A673 (cell line): Measurements from ENCODE around the gene MPZ. TPM values are rescaled to one million over a fixed set of nuclear protein-coding genes. Genes with fewer than 3 reads are reported as not detected.

Experiments
- BruUV-seq: library from RNA; stranded (reverse); fragments of 400-500 nt; replicated peaks from 2 replicates; lab custom pipeline; 2021; lab: Mats Ljungman, UMichigan
- CTCF ChIA-PET: fragments of 300-600 bp; sonication (Branson Sonifier 250); formaldehyde crosslinking; loops from one replicate; lab custom pipeline; 2022; ENCODE audit warnings: antibody characterized with exemption; lab: Charles Lee
- POLR2A ChIA-PET: fragments of 300-600 bp; sonication (Branson Sonifier 250); formaldehyde crosslinking; loops from one replicate; lab custom pipeline; 2022; ENCODE audit warnings: antibody characterized with exemption; ENCODE audit not compliant: low non-redundant PET; lab: Charles Lee
- DNase-seq: peaks from one replicate; pipeline ENCODE4 v3.0.0-alpha.2; 2015; ENCODE audit warnings: low spot score
- H3K27ac ChIP-seq: fragments of 200-600 bp; sonication (generic); 2 replicates; pipeline ENCODE4 v1.5.1; 2016; ENCODE audit warnings: mixed run types, low read depth, mild to moderate bottlenecking, mixed read lengths, antibody characterized with exemption, low read length; ENCODE audit not compliant: poor library complexity, severe bottlenecking
- H3K27me3 ChIP-seq: fragments of 200-600 bp; sonication (generic); replicated peaks from 2 replicates; pipeline ENCODE4 v1.6.1; 2017; ENCODE audit warnings: mixed run types, low read depth, mild to moderate bottlenecking, mixed read lengths, antibody characterized with exemption, low read length; ENCODE audit not compliant: insufficient read depth, poor library complexity
- H3K36me3 ChIP-seq: fragments of 200-600 bp; sonication (generic); 2 replicates; pipeline ENCODE4 v1.6.1; 2016; ENCODE audit warnings: mixed run types, mild to moderate bottlenecking, mixed read lengths, antibody characterized with exemption, low read length; ENCODE audit not compliant: insufficient read depth, poor library complexity, severe bottlenecking
- H3K4me1 ChIP-seq: fragments of 200-600 bp; sonication (generic); 2 replicates; pipeline ENCODE4 v1.6.1; 2017; ENCODE audit warnings: mixed run types, mild to moderate bottlenecking, mixed read lengths, antibody characterized with exemption, low read length; ENCODE audit not compliant: insufficient read depth, poor library complexity, severe bottlenecking
- H3K4me3 ChIP-seq: fragments of 200-600 bp; sonication (generic); 2 replicates; pipeline ENCODE4 v1.5.1; 2016; ENCODE audit warnings: low read depth, mixed run types, mild to moderate bottlenecking, mixed read lengths, low read length; ENCODE audit not compliant: poor library complexity, severe bottlenecking
- H3K9me3 ChIP-seq: fragments of 200-600 bp; sonication (generic); 2 replicates; pipeline ENCODE4 v1.6.1; 2016; ENCODE audit warnings: mixed run types, low read depth, mild to moderate bottlenecking, mixed read lengths, antibody characterized with exemption, low read length; ENCODE audit not compliant: poor library complexity, severe bottlenecking
- EZH2 ChIP-seq: fragments of 200-600 bp; sonication (generic); IDR thresholded peaks from 2 replicates; pipeline ENCODE4 v1.6.1; 2017; ENCODE audit warnings: borderline replicate concordance, low read depth, mild to moderate bottlenecking, mixed read lengths, antibody characterized with exemption, low read length; ENCODE audit not compliant: poor library complexity, severe bottlenecking
- intact Hi-C: fragments of 100-400 bp; cut with micrococcal nuclease; formaldehyde crosslinking; loops from one replicate; pipeline ENCODE4 v1.10.0; 2022; ENCODE audit not compliant: unreplicated experiment
- total RNA-seq: library from RNA; stranded (reverse); gene quantifications from 2 replicates; pipeline ENCODE4 v1.2.3, GENCODE V29; 2021
- TF ChIP-seq, protein P1 (sequence below): fragments of 300-800, 200-600 bp; sonication (generic); conservative IDR thresholded peaks from 2 replicates; pipeline ENCODE4 v1.5.1; 2017; ENCODE audit warnings: low read depth, mild to moderate bottlenecking, antibody characterized with exemption, low read length, moderate library complexity, mixed read lengths

MPZ gene
- total RNA-seq, 1 experiment from 2014 or later: 2.8 TPM

DNA sequence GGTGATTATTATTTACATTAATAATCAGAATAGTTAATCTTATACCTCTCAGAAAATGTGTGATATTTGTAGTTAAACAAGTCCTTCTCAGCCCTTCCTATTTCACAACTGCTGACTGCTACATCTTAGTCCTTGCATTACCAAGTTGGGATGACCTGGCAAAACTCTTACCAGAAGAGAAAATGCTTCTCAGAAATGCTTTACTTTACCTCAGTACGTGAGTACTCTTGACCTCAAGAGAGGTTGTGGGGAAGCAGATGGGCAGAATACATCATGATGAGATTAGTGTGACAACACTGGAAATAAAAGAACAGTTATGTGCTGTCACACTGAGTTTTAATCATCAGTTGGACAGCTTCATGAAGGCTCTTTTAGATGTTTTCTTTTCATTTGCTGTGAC, 41.7 kb upstream of the MPZ start:
- H3K4me1 ChIP-seq: no peaks in the 10 kb centered on the region
- TF ChIP-seq EZH2: no peak
- TF ChIP-seq, protein P1, sequence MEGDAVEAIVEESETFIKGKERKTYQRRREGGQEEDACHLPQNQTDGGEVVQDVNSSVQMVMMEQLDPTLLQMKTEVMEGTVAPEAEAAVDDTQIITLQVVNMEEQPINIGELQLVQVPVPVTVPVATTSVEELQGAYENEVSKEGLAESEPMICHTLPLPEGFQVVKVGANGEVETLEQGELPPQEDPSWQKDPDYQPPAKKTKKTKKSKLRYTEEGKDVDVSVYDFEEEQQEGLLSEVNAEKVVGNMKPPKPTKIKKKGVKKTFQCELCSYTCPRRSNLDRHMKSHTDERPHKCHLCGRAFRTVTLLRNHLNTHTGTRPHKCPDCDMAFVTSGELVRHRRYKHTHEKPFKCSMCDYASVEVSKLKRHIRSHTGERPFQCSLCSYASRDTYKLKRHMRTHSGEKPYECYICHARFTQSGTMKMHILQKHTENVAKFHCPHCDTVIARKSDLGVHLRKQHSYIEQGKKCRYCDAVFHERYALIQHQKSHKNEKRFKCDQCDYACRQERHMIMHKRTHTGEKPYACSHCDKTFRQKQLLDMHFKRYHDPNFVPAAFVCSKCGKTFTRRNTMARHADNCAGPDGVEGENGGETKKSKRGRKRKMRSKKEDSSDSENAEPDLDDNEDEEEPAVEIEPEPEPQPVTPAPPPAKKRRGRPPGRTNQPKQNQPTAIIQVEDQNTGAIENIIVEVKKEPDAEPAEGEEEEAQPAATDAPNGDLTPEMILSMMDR: no peak
- intact Hi-C loops: no loop called here
- no peaks in the 10 kb centered on the region for H3K27me3 ChIP-seq
- H3K36me3 ChIP-seq: peaks cover 6% of the 10 kb centered on the region
- no TSS peak for BruUV-seq
- POLR2A ChIA-PET: no interaction called here
- DNase-seq: no peak
- H3K9me3 ChIP-seq: no peaks in the 10 kb centered on the region
- CTCF ChIA-PET: no interaction called here
- no peak overlapping the region for H3K27ac ChIP-seq
- H3K4me3 ChIP-seq: no peak overlapping the region

DNA sequence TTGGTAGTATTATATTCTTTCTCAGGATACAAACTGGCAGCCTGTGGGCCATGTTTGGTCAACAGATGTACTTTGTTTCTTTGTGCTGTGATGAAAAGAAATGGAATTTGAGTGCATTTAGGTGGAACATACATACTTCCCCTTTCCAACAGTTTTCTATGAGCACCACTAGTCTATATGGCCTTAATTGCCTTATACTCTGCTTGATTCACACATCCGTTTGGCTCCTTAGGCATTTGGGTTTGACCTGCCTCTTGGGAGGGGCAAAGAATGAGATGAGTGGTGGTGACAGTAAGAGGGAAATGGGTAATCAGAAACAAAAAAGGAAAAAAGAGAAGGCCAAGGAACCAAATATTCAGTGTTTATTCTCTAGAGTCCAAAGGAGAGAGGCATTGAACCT, 40.9 kb upstream of the MPZ start:
- no TSS peak for BruUV-seq
- Histone ChIP-seq H3K27me3 (no peaks in the 10 kb centered on the region), H3K4me3 (no peak overlapping the region), H3K9me3 (no peaks in the 10 kb centered on the region), H3K36me3 (peaks cover 6% of the 10 kb centered on the region), H3K4me1 (no peaks in the 10 kb centered on the region), H3K27ac (no peak overlapping the region)
- ChIA-PET CTCF (no interaction called here), POLR2A (no interaction called here)
- no peak for TF ChIP-seq EZH2
- TF ChIP-seq, protein P1: no peak
- DNase-seq: no peak
- intact Hi-C loops: no loop called here

DNA sequence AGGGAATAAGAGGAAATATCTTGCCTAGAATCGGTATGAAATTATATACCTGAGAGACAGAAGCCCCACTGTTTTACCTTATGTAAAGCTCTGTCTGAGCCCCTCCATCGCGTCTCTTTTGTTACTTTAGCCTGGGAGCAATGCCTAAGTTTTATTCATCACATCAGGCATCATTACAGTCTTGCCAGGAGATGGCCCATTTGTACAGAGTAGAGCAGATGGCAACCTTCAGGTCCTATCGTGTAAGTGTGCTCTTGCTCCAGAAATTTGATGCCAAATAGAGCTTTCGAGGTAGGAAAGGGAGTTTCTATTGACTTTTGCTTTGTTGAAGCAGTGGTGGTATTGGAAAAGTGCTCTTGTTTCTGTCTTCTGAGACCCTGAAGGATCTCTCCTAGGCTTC, 33.1 kb upstream of the MPZ start:
- Histone ChIP-seq H3K9me3 (no peaks in the 10 kb centered on the region), H3K4me1 (no peaks in the 10 kb centered on the region), H3K36me3 (peaks cover 22% of the 10 kb centered on the region), H3K4me3 (no peak overlapping the region), H3K27me3 (no peaks in the 10 kb centered on the region), H3K27ac (no peak overlapping the region)
- TF ChIP-seq, protein P1: no peak
- TF ChIP-seq EZH2: no peak
- intact Hi-C loops: no loop called here
- no TSS peak for BruUV-seq
- POLR2A ChIA-PET: interaction anchor here (0.6 kb wide), 1 partner anchor 126 kb away, joined by 4 read pairs; no protein-coding TSS in a partner anchor
- no peak for DNase-seq
- CTCF ChIA-PET: no interaction called here
